Bronchial epithelial cell (primary cell): ENCODE results near the gene COX17. TPM values are rescaled to one million over a fixed set of nuclear protein-coding genes. Genes with fewer than 3 reads are reported as not detected.

Source experiments
- DNase-seq: peaks from one replicate; pipeline ENCODE4 v3.0.0-alpha.2; 2010; ENCODE audit warnings: low read depth
- FAIRE-seq: peaks from 2 replicates; lab custom pipeline; 2011; peaks lifted over from hg19 to GRCh38; lab: Jason Lieb, UNC
- H3K27me3 ChIP-seq: 2 replicates; pipeline ENCODE4 v1.5.1; 2011; ENCODE audit warnings: low read length; ENCODE audit not compliant: control insufficient read depth, insufficient read depth
- H3K36me3 ChIP-seq: 2 replicates; pipeline ENCODE4 v1.5.1; 2011; ENCODE audit warnings: low read length; ENCODE audit not compliant: control insufficient read depth, insufficient read depth
- H3K4me3 ChIP-seq: 2 replicates; pipeline ENCODE4 v1.5.1; 2011; ENCODE audit warnings: mild to moderate bottlenecking, low read depth, low read length, control low read depth
- total RNA-seq: library from RNA; depleted of rRNA; stranded (reverse); fragments of >200 nt; gene quantifications from 2 replicates; pipeline ENCODE4 v1.2.1, GENCODE V29; 2014
- TF ChIP-seq, protein P1 (sequence below): IDR thresholded peaks from 2 replicates; pipeline ENCODE4 v1.5.1; 2011; ENCODE audit warnings: mild to moderate bottlenecking, moderate library complexity, low read length, control low read depth, inconsistent platforms; ENCODE audit not compliant: insufficient read depth, severe bottlenecking

Gene COX17, protein sequence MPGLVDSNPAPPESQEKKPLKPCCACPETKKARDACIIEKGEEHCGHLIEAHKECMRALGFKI
- 10.0 and 46.2 TPM in 2 replicates for total RNA-seq

DNA sequence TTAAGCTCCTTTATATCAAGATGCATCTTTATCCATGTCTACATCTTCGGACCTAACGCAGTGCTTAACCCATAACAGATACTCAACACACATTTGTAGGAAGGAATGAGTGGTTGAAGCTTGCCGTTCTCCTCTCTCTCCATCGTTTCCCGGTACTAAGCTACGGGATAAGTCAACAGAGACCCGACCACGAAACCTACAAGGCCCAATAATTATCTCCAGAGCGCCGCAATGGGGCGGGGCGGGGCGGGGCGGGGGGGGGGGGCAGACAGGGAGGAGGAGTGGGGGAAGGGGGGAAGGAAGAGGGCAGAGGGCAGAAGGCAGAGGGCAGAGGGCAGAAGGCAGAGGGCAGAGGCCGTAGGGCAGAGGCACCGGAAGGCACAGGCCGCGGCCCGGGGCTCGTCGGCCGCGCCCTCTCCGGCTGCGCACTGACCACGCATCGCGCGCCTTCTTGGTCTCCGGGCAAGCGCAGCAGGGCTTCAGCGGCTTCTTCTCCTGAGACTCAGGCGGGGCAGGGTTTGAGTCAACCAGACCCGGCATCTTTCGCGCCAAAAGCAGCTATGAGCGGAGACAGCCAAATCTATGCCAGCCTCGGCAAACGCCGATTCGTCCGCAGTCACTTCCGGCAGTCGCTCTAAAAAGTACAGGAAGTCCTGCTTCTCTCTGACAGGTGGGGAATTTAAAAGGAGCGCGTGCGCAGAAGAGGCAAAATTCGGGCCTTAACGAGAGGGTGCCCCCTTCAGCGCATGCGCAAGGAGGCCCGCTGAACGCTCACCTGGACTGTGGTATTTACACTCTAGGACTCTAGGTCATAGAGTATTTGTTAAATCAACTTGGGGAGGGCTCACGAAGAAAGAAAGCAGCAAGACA is at the start of gene COX17:
Gene COX17, minus strand, starts transcription at position 636 of the 870 bp plus-strand sequence. Its CDS starts 96 bp downstream, at position 540.
- TF ChIP-seq, protein P1, sequence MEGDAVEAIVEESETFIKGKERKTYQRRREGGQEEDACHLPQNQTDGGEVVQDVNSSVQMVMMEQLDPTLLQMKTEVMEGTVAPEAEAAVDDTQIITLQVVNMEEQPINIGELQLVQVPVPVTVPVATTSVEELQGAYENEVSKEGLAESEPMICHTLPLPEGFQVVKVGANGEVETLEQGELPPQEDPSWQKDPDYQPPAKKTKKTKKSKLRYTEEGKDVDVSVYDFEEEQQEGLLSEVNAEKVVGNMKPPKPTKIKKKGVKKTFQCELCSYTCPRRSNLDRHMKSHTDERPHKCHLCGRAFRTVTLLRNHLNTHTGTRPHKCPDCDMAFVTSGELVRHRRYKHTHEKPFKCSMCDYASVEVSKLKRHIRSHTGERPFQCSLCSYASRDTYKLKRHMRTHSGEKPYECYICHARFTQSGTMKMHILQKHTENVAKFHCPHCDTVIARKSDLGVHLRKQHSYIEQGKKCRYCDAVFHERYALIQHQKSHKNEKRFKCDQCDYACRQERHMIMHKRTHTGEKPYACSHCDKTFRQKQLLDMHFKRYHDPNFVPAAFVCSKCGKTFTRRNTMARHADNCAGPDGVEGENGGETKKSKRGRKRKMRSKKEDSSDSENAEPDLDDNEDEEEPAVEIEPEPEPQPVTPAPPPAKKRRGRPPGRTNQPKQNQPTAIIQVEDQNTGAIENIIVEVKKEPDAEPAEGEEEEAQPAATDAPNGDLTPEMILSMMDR: no peak
- no peak for FAIRE-seq
- H3K36me3 ChIP-seq: peaks cover 8% of the 10 kb centered on the region
- DNase-seq: peak; percentile 95
- no peaks in the 10 kb centered on the region for H3K27me3 ChIP-seq
- peak within 1 kb of the TSS; percentile 74 for H3K4me3 ChIP-seq

DNA sequence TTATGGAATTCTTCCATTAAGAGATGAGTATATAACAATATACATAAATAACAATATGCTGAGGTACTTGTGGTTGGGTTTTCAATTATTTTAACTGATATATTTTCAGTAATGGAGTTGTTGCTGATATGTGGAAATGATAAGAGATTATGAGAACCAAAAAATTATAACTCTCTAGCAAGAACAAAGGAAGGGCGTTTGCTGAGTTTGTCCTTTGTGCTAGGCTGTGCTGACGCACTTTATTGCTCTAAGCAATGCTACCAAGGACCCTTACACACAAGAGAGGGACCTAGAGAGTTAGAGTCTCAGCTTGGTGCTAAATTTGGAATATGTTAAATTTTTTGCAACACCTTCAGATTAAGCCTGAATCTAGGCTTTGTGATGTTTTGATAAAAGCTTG is 49.7 kb upstream of the COX17 start:
- no peak for DNase-seq
- no peaks in the 10 kb centered on the region for H3K36me3 ChIP-seq
- H3K4me3 ChIP-seq: no peak overlapping the region
- H3K27me3 ChIP-seq: no peaks in the 10 kb centered on the region
- no peak for FAIRE-seq
- TF ChIP-seq, protein P1: no peak

DNA sequence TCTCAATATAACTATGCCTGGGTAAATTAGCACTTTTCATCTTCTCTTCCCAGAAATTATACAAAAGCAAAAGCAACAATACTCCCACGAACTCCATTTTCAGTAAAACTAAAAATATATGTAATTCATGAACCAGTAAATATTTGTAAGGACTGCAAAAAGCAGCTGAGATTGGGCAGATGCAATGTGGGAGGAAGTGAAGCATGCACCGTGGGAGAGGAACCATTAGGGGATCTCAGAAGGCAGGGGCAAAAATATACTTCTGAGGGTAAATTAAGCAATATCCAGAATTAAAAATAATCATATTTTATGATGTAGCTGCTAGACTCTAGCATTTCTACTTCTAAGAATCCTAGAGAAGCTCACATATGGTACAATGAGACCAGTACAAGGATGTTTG is 45.8 kb upstream of the COX17 start:
- Histone ChIP-seq H3K4me3 (no peak overlapping the region), H3K27me3 (no peaks in the 10 kb centered on the region), H3K36me3 (no peaks in the 10 kb centered on the region)
- FAIRE-seq: no peak
- DNase-seq: no peak
- TF ChIP-seq, protein P1: no peak

DNA sequence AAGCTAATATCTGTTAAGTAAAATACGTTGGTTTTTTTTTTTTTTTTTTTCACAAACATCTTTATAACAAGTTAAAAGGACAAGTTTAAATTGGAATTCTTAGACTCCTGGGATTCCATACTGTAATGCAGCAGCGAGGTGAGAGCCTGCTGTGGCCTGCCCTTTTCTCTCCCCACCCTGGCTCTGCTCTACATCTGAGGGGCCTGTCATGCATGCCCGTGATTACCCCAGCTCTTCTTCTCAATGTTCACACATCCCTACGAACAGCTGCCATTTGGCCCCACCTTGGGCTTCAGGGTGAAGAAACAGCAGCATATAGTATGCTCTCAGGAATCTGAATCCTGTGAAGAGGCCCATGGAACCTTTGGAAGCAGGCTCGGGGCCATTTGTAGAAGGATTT is 40.3 kb upstream of the COX17 start:
- DNase-seq (no peak), FAIRE-seq (no peak)
- no peak overlapping the region for H3K4me3 ChIP-seq
- TF ChIP-seq, protein P1: no peak
- H3K36me3 ChIP-seq: no peaks in the 10 kb centered on the region
- no peaks in the 10 kb centered on the region for H3K27me3 ChIP-seq

DNA sequence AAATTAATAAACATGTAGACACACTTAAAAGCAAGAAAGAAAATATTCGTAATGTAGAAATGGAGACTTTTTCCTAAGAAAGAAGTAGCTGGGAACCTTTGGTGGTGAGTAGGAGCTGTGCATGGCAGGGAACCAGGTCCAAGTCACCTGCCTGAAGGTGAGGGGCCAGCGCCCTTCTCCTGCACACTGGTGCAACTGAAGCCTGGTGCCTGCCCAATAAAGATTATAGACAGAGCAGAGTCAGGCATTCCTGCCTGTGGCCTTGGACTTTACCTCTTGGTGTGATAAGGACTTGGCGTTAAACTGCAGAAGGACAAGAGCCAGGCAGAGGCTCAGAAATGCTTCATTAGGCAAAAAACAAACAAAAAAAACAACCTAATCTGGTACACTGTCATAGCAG is 39.8 kb upstream of the COX17 start:
- Histone ChIP-seq H3K36me3 (no peaks in the 10 kb centered on the region), H3K27me3 (no peaks in the 10 kb centered on the region), H3K4me3 (no peak overlapping the region)
- DNase-seq (no peak), FAIRE-seq (no peak)
- TF ChIP-seq, protein P1: no peak
